CD4-positive, alpha-beta T cell treated with Interleukin-12 subunit alpha and Interleukin-12 subunit beta, for 1 hour (primary cell): Measurements from ENCODE around the gene SLC38A8.

Experiments used
- DNase-seq: peaks from one replicate; pipeline ENCODE4 v3.0.0-alpha.2; 2020

The SLC38A8 gene

DNA sequence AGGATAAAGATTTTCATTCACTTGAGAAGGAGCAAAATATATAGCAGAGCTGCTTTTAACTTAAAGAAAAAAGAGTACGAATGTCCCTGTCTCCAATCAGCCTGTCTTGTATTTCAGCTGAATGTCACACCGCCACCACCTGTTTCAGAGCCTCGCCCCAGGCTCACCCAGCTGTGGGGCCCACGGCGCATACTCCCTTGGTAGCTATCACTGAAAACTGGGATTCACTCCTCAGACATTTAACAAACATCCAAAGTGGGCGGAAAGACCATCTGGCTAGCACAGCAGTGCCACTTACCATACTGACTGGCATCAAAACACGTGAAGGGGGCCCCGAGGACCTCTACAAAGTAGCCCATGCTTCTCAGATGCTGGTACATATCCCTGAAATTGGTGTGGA lies 25.4 kb upstream of the SLC38A8 start:
- no peak for DNase-seq

DNA sequence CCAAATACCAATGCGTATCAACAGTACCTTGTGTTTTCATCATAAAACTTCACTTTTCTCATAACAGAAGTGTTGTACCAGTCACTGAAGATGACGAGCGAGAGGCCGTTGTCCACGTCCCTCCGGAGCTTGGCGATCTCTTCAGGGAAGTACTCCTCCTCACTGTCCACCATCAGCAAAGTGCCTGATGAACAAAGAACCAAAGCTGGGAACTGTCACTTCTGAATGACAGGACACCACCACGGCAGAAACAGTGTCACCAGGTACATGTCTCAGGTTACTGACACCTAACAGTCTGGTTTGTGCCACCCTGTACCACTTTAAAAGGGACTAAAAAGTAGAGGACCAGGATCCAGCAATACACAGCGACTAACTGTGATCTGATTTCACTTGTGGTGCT lies 25.0 kb upstream of the SLC38A8 start:
- DNase-seq: no peak

DNA sequence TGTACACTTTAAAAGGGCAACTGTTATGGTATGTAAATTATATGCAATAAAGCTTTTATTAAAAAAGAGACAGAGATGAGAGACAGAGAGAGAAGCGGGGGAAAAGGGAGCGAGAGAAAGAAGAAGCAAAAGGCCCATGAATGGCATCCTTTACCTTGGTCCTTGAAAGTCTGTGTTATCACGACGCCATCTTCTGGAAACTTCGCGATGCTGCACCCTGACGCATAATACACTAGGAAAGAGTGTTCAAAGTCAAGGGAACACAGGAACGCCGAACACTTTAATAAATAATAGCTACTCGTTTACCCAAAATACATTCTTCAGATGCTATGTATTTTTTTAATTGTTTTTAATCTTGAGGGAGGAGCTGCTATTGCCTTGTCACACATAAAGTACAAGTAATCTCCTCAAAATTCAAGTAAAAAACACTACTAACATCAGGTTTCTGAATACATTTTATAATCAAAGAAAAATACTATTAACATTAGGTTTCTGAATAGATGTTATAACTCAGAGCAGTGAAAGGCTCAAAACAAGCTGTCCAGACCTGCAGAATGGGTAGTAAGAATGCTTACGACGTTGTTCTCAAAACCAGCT lies 23.0 kb upstream of the SLC38A8 start:
- DNase-seq: peak; percentile 26

DNA sequence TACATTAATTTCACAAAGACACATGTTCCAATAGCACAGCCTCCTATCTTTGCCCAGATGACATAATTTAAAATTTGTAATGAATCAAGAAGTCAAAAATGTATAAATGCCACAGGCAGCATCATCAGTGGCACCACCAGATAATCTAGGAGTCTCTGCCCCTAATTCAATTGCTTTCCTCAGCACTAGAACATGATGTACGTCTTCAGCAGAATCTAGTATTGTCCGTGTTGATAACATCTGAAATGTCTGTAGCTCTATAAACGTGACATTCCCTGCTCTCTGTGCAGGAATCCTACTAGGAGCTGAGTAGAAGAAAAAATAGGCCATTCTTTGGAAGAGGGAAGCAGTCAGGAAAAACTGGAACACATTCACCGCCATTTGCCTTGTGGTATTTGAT lies 21.4 kb upstream of the SLC38A8 start:
- no peak for DNase-seq

DNA sequence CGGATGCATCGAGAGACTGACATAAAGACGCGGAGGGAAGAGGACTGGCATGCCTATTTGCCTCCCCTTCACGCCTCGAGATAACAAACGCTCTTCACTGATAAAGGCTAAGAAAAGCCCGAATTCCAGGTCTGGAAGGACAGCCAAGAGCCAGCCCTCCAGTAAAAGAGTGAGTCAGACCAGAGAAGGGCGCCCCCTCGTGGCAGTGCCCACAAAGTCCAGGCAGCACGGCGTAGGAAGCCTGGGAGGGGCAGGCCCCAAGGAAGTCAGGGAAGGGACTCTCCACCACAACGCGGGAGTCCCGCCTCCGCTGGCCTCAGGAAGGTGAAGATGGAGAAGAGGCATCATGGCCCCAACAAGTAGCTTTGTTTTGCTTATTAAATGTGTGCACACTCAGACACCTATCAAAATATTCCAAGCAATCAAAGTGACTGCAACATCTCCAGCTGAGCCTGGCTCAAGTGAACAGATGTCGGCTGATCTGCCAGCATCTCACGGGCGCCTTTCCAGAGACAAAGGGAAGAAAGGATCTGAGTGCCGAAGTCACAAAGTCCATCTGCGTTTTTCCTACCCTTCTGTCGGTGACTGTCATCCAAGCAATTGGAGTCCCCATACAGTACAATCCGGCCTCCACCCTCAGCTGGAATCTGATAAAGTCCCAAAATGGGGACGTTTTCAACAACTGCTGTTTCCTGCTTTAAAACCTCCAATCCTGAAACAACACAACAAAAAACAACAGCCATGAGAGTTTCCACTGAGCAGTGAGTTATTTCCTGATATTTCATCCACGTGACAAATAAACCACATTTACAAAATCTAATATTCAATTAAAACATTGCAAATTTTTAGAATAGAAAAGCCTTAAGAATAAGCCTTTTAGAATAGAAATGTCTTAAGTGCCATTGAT lies 20.4 kb upstream of the SLC38A8 start:
- DNase-seq: peak; percentile 58

DNA sequence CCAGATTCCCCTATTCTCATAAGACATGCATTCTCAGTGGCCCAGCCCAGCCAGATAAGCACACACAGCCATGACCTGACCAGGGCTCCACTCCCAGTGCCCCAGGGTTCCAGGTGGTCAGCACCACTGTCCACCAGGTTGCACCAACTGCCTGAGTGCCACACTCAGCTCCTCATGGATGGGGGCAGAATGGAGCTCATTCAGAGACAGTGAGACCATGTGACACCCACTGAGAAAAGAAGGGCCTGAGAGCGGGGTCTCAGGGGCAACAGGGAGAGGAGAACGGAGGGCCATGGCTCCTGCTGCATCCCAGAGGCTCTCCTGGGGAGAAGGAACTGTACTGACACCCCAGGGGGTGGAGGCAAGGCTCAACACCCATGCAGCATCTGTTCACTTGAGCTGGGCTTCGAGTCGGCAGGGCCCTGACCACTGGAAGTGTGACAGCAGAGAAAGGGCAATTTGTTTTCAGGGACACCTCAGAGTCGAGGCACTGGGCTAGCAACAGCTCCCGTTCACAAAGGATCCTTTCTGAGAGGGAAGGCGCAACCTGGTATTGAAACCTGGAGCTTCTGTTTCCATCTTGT lies 18.7 kb upstream of the SLC38A8 start:
- DNase-seq: no peak

DNA sequence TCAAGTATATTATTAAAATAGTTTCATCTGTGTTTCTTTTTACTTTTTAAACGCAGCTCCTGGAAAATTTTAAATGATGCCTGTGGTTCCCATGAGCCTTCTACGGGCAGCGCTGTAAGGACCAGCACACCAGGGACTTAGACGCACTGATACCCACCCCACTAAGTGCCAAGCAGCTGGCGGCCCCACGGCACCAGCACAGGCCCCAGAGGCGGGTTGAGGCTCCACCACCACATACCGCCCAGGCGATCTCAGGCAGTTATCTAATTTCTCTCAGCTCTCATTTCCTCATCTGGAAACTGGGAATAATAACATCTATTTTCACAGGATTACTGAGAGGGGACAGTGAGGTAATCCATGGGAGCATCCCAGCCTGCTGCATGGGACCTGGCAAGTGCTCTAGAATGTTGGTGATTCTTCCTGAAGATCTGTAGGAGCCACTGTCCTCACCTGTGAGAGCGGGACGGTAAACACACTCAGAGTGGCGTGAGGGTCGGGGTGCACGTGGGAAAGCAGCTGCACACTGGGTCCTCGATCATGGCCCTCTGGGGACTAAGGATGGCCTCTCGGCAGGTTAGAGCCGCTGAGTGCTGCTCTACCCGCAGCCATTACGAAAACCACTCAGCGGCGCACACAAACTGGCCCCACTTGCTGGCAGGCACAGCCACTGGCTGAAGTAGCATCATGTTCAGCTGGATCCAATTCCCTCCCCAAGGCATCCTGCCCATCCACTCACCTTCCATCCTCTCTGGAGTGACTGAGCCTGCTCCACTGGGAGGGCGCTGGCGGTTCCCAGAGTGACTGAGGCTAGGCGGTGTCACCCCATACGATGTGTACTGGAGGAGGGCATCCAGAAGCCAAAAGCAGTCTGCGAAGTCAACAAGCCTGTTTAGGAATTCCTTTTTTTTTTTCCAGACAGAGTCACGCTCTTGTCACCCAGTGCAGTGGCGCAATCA lies 17.6 kb upstream of the SLC38A8 start:
- DNase-seq: no peak

DNA sequence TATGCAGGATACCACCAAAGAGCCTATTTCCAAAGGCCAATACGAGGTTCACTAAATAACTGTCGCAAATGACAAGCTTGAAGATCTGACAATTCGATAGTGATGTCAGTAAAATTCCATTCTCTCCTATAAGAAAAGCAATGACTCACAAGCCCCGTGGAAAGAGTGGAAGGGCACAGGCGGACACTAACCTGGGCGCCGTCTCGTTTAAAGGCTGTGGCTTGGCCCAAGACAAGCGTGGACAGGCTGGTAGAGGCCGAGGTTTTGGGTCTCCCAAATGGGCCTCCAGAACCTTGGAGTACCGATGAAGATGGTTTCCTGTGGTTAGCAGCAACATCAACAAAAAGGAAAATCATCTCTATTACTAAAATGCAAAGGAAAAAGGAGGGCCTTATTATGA lies 16.5 kb upstream of the SLC38A8 start:
- DNase-seq: no peak

DNA sequence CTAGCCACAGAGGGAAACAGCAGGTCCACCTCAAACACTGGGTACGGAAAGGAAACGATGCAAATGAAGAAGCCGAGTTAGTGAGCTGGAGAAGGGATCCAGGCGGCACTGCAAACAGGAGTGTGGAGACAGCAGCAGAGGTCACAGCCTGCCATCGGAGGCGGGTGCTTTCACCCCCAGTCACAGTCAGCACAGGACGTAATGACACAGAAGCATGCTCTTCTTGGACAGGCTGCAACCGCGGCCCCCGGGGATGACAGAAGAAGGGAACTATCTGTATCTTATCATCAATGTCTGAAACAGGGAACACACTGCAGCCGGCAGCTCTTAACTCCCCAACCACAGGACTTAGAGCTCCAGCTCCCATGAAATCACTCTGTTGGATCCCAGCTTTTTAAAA lies 16.1 kb upstream of the SLC38A8 start:
- DNase-seq: no peak

DNA sequence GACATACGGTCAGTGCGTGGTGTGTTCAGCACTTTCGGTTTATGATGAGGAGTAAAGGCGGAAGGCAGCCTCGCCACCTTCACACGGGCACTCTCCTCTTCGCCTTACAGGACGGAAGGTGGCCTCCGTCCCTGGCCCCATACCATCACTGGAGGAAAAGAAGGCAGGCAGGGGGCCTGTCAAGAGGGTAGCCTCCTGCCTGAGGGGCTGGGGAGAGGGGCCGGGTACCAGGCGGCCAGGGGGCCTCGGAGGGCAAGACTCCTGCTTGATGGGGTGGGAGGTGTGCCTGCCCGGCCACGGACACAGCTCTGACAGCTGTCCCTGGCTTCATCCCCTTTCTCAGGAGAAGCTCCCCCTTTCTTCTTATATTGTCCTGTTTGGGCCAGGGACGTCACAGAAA lies 15.6 kb upstream of the SLC38A8 start:
- DNase-seq: no peak

DNA sequence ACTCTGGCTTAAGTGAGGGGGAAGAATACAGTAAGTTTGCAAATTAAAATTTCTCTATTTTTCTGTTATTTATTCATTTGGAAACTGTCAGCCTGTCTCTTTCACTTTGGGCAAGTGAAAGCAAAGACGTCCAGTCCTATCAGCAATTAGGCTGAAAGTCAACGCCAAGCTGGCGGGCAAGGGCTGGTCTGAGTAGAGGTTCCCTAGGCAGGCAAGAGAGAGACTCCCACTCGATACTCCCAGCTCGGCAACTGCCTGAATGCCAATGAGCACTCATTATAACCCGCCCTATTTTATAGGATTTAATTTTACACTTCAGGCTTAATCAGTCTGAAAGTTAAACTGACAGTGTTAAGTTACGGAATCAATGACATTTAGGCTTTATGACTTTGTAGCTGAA lies 14.3 kb upstream of the SLC38A8 start:
- no peak for DNase-seq

DNA sequence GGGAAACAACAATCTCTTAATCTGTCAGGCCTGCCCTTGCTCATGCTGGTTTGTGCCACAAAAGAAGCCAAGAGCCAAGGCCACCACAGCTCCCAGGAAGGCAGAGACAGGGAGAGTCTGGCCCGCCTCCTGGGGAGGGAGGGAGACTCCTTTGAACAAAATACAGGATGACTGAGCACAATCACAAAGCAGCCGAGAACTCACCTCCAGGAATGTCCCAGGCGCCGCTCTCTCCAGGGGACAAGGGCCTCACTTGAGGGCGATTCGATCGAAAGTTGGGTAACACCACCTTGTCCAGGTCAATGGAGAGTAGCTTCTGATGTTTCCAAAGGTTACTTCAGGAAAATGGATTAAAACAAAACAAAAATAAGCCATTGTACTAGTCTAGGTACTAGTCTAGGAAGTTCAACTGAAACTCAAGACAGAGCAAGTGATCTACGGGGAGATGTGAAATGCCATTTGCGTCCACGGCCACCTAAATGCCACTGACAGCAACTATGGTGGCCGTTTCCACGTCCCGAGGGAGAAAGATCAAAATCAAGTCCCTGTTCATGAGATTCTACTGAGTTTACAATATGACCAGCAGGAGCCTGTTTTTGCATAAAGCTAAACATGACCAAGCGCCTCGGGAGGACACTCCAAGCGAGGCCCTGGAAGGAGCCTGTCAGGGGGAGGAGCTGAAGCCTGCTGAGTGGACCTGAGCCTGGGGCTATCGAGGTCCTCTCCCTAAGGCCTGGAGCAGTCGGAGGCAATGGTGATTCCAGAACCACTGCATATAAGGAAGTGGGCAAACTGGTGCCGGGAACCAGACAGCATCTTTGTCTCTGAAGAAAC lies 13.4 kb upstream of the SLC38A8 start:
- no peak for DNase-seq

DNA sequence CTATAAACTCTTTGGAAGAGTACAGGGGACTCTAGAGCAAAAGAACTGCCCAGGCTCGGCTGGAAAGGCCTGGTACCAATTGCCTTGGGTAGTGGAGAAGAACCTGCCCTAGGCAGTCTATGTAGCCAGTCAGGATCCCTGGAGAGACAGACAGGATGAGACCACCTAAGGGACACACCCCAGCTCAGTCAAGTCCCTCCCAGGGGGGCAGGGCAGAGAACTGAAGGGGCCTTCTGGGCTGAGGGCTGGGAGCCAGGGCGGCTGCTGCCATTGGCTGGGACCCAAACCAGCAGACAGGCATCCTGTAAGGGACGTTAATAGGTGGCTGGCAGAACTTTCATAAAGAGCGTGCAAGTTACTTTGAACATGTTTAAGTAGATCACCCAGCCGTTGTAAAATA lies 12.8 kb upstream of the SLC38A8 start:
- no peak for DNase-seq

DNA sequence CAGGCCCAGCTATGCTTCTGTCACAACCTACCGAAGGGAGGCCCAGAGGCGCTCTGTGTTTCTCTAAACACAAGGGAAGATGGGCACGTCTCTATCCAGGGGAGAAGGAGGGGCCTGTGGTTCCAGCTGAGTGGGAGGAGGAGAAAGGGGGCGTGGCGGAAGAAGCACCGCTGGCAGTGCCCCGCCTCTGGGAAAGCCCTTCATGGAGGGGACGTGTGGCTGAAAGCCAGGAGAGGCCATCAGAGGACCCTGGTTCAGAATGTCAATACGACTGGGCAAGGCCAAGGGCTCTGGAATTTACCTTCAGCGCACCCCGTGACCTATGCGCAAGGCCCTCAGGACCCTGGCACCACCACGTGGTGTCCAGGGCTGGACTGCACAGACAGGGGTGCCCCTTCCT lies 12.3 kb upstream of the SLC38A8 start:
- no peak for DNase-seq

DNA sequence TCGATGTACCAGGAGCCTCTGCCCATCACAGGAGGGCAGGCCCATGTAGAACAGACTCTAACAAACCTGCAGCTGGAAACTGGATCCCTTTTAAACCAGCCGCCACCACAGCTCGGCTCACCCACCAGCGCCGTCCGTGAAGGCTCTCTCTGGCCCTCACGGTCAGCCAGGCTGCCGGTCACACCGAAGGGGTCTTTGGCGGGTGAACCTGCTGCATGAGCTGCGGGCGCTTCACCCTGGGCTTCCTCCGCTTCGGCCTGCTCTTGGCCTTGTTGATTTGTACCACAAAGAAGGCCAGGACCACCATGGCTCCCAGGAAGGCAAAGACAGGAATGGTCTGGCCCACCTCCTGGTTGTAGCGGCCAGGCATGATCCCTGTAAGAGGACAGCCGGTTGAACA lies 11.7 kb upstream of the SLC38A8 start:
- no peak for DNase-seq

DNA sequence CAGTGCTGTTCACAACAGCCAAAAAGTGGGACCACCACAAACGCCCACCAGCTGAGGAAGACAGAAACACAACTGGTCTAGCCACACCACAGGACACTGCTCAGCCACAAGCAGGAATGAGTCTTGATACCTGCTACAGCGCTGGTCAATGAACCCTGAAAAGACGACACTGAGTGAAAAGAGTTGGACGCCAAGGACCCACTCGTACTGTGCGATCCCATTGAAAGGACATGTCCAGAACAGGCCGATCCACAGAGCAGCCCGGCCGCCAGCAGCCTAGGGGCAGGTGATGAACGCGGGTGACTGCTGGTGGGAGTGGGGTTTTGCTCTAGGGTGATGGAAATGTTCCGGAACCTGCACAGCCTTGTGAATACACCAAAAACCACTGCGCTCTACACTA lies 10.6 kb upstream of the SLC38A8 start:
- DNase-seq: no peak

DNA sequence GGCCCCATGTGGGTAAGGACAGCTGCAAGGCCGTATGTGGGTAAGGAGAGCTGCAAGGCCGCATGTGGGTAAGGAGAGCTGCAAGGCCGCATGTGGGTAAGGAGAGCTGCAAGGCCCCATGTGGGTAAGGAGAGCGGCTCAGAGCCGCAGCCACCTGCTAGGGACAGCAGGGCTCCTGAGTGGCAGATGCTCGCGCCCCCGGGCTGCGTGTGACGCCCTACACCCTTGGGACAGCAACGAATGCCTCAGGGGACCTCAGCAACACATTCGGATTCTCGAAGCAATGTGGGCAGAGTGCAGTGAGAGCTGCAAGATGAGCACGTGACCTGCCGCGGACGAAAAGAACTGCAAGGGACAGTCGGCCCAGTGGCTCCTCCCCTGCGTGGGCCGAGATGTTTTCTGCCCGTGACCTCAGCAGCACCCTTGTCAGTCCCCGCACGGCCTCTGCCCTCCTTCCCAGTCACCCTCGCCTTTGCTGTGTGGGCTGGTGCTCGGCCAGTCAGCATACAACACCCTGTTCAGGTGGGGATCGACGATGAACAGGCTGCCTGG lies 9.6 kb upstream of the SLC38A8 start:
- DNase-seq: no peak

DNA sequence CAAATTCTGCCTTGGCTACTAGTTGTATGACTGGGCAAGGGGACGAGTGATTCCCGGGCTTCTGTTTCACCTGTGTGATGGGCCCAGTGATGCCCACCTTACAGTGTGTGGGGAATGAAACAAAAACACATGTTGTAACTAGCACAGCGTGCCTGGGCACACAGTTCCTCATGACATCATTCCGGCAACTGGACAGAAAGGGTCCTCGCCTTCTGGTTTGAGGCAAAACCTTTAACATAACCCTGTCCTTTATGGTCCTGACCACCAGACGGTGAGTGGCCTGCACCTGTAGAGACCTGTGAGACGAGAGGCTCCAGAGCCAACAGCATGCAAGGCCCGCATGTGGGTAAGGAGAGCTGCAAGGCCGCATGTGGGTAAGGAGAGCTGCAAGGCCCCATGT lies 7.7 kb upstream of the SLC38A8 start:
- no peak for DNase-seq

DNA sequence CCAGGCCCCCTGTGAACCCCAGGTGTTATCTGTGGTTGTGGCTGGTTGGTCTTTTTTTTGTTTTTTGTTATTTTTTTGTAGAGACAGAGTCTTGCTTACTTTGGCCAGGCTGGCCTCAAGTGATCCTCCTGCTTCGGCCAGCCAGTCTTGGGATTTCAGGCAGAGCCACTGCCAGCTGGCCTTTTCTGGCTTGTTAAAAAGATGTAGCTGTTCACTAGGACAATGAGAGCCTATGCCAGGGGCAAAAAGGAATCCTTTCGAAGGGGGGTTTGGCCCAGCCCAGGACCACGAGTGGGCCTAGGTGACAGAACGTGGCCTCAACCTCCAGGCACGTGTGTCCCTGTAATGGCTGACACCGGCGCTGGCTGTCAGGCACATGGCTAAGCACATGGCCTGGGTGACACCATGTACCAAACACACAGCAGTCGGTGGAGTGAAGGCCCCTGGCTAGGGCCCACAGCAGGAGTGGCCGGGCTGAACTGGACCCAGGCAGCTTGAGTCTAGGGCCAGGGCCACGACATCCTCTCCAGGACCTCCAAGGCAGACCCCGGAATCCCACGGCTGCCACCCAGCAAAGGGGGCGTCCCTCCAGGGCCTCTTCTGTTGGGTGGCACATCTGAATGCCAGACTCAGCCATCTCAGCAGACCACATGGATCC lies 6.9 kb upstream of the SLC38A8 start:
- DNase-seq: no peak

DNA sequence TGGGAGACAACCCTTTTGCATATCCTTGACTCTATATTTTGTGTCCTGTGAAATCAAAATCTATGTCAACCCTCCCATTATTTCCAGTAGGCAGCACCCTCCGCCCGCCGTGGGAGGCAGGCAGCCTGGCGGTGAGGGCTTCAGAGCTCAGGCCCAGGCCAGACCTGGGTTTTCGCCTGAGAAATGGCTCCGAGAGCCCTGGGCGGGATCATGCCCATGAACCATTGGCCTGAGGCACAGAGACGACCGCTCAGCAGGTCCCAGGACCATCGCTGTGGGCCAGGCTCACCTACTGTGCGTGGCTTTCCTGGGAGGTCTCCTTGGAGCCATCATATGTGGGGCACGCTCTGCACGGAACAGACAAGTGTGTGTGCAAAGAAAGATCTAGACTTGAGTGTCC lies 6.3 kb upstream of the SLC38A8 start:
- no peak for DNase-seq

DNA sequence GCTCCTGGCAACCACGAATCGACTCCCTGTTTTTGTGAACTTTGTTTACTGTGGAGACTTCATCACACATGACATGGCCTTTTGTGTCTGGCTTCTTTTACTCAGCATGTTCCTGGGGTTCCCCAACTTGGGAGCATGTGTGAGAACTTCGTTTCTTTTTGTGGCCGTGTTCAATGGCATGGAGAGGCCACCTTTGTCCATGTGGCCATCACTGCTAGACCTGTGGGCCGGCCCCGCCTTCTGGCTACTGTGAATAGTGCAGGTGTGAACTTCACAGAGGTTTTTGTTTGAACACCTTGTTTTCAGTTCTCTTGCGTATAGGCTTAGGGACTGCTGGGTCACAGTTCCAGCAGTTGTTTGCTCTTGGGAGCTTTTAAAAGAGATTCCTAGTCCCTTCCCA lies 5.7 kb upstream of the SLC38A8 start:
- DNase-seq: no peak
